Endothelial cell of umbilical vein (primary cell): ENCODE data around the gene OR2C1.

Source experiments
- CTCF ChIP-seq, 2 donors: IDR thresholded peaks; 1 replicate in 1 of 2; 2 replicates in 1 of 2; pipeline ENCODE4 v1.5.1; 2011; ENCODE audit warnings: low read length in 2 of 2, mild to moderate bottlenecking in 2 of 2, moderate library complexity in 2 of 2, control low read depth in 1 of 2, inconsistent platforms in 1 of 2, low read depth in 1 of 2; ENCODE audit not compliant: insufficient read depth in 1 of 2; ENCODE audit errors: extremely low read depth in 1 of 2
- EZH2 ChIP-seq: IDR thresholded peaks from 2 replicates; pipeline ENCODE4 v1.6.1; 2012; ENCODE audit warnings: borderline replicate concordance, low read depth, mild to moderate bottlenecking, moderate library complexity, low read length, inconsistent platforms; ENCODE audit not compliant: severe bottlenecking
- JUN ChIP-seq: IDR thresholded peaks from 2 replicates; pipeline ENCODE4 v1.6.1; 2011; ENCODE audit warnings: borderline replicate concordance, low read depth; ENCODE audit not compliant: insufficient read length, insufficient read depth
- POLR2A ChIP-seq: IDR thresholded peaks from 2 replicates; pipeline ENCODE4 v1.6.1; 2012; ENCODE audit warnings: low read depth, mild to moderate bottlenecking, control low read depth, low read length
- POLR2AphosphoS5 ChIP-seq: IDR thresholded peaks from 2 replicates; pipeline ENCODE4 v1.6.1; 2012; ENCODE audit warnings: low read depth, mild to moderate bottlenecking, control low read depth, low read length, moderate library complexity; ENCODE audit not compliant: insufficient read depth

GRCh38 chr16:3389663-3390338, 34.1 kb downstream of the OR2C1 start:
- TF ChIP-seq JUN = no peak
- TF ChIP-seq CTCF (IDR thresholded peaks at IDR 0.05; ENCODE audit: extremely low read depth in 1 of 2, insufficient read depth in 1 of 2, low read depth in 1 of 2, low read length in 2 of 2) = no peak
- no peak for TF ChIP-seq POLR2AphosphoS5
- TF ChIP-seq EZH2 = no peak
- TF ChIP-seq POLR2A = no peak
